Posterior vena cava (tissue), 2 donors: ENCODE measurements around the gene DHFR2. TPM values are rescaled to one million over a fixed set of nuclear protein-coding genes. Genes with fewer than 3 reads are reported as not detected.
"Not testable (repeated sequence)": the region's sequence is repeated elsewhere in the genome, so short reads cannot be mapped to it uniquely, and the experiment has no call there.

Source experiments
- DNase-seq: peaks from one replicate; pipeline ENCODE4 v3.0.0-alpha.2; 2020; ENCODE audit warnings: low spot score
- intact Hi-C, 2 donors: fragments of 100-400 bp; cut with DNase I; formaldehyde crosslinking; loops; one replicate each; pipeline versions ENCODE4 v1.14.1 to v1.14.2; 2022 to 2023
- total RNA-seq, 2 donors: library from RNA; stranded (reverse); fragmentation: NEBNext Ultra II Directional; extraction: Animal tissue kit (Norgen Biotek cat#: 25700); gene quantifications; one replicate each; pipeline ENCODE4 v1.2.1, GENCODE V29; 2021
- donor health status: DM: yes; HTN: yes; CAD: no.
- donor health status: DM: yes; HTN: yes; CAD: no.

Gene DHFR2
- total RNA-seq, 2 donors from 2014 or later = 5.2 to 7.1 TPM

DNA sequence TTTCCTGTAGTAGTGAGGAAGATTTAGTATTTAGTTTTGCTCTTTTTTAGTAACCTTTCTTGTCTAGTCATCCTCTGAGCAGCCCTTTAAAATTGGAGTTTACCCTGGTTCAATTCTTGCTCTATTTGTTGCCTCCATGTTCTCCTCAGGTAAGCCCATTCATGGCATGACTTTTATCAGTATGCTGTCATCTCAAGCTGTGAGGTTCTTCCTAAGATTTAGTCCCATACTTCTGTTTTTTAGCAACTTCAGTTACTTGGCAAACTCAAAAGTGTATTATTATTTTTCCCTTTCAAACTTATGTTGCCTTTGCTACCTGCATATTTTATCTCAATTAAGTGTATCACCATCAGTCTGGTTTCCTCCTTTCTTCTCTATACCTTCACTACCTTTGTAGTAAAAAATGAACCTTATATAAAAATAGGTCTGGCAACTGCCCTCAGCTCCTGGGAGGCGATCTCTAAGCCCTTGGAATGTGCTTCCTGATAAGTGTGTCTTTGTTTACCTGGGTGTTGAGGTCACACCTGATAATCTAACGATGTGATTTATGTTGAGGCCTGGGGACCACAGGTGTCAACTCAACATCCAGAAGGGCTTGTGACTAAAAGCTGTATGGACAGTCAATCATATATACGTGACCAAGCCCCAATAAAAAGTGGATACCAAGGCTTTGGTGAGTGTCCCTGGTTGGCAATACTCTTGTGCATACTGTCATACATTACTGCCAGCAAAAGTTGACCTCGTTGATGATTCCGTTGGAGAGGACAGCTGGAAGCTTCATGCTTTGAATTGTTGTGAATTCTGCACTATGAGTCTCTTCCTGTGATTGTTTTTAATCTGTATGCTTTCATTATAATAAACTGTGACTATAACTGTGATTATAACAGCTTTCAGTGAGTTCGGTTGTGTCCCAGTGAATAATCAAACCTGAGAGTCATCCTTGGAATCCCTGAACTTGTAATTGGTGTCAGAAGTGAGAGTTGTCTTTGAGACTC, 4.1 kb upstream of the DHFR2 start:
- no peak for DNase-seq
- intact Hi-C loops = loop anchor here in 1 of 2 donors (10.0 kb wide), 1 partner anchor 82 kb away; the partner anchor contains the start of gene ARL13B

DNA sequence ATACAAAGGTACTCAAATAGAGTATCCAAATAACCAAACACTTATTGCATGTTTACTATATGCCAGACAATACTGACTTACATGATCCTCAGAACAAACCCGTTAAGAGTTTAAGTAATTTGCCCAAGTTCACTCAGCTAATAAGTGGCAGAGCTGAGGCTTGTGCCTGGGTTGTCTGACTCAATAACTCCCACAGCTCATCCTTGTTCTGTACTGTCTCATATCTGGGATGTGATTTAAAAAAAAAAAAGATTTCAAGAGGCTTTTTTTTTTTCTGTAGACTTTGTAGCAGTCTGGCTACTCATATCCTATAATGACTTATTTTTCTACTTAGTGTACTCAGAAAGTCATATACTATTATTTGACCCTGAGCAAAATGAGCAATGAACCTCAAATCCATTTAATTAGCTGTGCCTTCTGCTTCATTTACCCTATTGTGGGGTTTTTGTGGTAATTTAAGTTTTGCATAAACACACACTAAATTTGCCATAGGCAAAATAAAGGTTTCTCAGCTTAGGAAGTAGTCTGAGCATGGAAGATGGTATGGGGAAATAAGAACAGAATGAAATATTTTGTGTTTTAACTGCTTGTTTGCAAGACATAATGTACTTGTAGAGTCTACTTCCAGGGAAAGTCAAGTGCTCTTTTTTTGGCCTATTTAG, 3.2 kb upstream of the DHFR2 start:
- intact Hi-C loops = loop anchor here in 1 of 2 donors (10.0 kb wide), 1 partner anchor 81 kb away; the partner anchor contains the start of gene ARL13B
- DNase-seq = no peak

DNA sequence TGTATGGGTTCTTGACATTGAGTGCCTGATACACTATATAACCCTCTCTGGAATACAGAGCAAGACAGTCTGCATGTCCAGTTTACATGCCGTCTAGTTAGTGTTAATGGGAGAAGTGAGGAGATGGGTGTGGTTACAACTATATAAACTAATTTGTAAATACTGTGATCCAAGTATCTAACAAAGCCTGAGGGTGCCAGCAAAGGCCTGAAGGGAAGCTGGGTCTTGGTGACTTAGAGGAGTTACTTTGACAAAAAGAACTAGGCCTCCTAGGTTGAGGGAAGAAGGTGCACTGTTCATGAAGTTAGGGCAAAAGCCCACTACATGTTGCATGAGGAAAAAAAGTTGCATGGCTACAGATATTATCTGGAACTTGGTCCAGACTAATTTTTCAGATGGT, 2.4 kb upstream of the DHFR2 start:
- intact Hi-C loops = loop anchor here in 1 of 2 donors (10.0 kb wide), 1 partner anchor 80 kb away; the partner anchor contains the start of gene ARL13B
- no peak for DNase-seq

DNA sequence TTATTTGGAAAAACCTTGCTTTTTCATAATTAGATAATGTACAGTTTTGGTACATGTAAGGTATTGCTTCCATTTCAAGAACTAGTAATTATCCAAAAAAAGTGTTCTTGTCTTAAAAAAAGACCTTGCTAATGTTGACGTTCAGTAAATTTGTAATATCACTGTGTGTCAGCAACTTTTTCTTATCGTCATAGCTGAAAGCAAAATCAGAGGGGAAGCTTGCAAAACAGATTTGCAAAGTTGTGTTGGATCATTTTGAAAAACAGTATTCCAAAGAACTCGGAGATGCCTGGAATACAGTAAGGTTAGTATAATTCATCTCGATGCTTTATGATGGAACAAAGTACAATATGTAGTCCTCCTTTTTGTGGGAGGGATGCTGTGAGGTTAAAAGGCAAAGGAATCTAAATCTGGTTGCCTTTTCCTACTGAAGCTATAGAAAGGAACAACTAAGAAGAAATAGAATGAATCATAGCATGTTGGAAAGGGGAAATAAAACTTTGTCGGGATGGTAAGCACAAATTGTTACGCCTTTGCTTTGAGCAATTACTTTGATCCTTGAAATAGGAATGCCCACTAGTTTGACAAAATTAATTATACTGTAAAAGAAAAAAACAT, 1.6 kb upstream of the DHFR2 start:
- intact Hi-C loops = loop anchor here in 1 of 2 donors (10.0 kb wide), 1 partner anchor 80 kb away; the partner anchor contains the start of gene ARL13B
- no peak for DNase-seq

DNA sequence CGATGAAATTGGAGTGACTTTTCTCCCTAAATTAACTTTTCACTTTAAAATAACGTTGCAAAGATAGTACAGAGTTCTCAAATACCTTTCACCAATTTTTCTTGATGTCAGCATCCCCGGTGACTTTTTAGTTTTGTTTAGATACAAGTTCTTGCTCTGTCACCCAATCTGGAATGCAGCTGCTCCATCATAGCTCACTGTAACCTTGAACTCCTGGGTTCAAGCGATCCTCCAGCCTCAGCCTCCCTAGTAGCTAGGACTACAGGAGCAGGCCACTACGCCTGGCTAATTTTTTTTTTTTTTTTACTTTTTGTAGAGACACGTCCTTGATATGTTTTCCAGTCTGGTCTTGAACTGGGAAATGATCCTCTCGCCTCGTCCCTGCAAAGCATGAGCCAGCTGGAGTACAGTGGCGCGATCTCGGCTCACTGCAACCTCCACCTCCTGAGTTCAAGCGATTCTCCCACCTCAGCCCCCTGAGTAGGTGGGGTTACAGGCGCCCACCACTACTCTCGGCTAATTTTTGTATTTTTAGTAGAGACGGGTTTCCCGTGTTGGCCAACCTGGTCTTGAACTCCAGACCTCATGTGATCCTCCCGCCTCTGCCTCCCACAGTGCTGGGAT, 892 bp upstream of the DHFR2 start:
- intact Hi-C loops = loop anchor here in 1 of 2 donors (10.0 kb wide), 1 partner anchor 79 kb away; the partner anchor contains the start of gene ARL13B
- DNase-seq = no peak

DNA sequence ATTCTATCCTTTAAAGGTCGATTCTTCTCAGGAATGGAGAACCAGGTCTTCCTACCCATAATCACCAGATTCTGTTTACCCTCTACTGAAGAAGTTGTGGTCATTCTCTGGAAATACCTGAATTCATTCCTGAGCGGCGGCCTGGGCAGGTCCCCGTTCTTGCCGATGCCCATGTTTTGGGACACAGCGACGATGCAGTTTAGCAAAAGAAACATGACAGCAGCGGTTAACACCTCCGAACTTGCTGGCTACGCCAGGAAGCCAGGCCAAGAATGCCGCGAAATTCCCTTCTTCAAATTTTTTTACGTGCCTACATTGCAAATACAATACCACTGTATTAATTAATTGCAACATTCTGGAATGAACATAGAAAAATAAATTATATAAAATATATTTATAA, 1.4 kb downstream of the DHFR2 start:
- intact Hi-C loops = loop anchor here in 1 of 2 donors (10.0 kb wide), 1 partner anchor 76 kb away; the partner anchor contains the start of gene ARL13B

DNA sequence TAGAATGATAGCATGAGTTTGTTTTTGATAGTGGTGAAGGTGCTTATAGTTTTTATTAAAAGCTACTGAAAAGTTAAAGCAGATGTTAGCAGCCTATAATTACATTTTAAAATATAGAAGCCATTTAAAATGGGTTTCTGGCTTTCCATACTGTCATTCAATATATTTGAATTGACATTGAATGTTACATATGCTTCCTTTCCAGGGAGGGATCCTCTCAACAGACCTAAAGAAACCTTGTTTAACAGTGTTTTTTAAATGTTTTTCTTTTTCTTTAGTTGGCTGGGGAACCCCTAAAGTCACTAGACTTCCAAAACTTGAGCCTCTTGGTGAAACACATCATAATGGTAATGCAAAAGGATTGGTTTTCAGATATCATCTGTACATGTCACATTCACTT, 12.2 kb downstream of the DHFR2 start:
- intact Hi-C loops = no loop called here
- DNase-seq = no peak

More for the DNA sequence above, 1.4 kb downstream of the DHFR2 start:
- DNase-seq = peak; percentile 70

DNA sequence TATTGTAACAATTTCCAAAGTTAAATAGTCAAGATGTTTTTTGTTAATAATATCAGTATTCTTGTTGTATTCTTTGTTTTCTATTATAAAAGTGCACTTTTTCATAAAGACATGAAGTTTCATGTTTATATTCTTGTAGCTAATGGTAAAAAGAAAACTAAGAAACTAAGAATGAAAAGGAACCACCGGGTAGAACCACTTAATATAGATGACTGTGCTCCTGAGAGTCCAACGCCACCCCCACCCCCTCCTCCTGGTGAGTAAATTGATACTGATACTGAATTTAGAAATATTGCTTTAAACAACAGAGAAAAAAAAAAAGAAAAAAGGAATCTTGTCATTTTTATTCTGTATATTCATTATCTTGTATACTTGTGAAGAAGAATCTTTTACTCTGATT, 13.4 kb downstream of the DHFR2 start:
- intact Hi-C loops = no loop called here
- no peak for DNase-seq

DNA sequence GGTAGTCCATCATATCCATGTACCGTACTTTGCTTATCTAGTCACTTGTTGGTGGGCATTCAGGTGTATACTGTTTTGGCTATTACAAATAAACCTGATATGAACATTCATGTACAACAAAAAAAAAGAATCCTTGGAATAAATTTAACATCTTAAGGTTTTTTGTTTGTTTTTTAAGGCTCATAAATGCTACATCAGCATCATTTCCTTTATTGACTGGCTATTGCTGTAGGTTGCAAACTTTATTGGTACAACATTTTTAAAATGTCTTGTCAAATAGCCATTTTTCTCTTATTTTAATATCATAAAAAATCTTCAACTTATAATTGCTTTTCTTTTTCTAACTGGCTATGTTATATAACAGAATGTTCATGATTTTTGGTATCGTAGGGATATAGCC, 16.2 kb downstream of the DHFR2 start:
- intact Hi-C loops = no loop called here
- no peak for DNase-seq

DNA sequence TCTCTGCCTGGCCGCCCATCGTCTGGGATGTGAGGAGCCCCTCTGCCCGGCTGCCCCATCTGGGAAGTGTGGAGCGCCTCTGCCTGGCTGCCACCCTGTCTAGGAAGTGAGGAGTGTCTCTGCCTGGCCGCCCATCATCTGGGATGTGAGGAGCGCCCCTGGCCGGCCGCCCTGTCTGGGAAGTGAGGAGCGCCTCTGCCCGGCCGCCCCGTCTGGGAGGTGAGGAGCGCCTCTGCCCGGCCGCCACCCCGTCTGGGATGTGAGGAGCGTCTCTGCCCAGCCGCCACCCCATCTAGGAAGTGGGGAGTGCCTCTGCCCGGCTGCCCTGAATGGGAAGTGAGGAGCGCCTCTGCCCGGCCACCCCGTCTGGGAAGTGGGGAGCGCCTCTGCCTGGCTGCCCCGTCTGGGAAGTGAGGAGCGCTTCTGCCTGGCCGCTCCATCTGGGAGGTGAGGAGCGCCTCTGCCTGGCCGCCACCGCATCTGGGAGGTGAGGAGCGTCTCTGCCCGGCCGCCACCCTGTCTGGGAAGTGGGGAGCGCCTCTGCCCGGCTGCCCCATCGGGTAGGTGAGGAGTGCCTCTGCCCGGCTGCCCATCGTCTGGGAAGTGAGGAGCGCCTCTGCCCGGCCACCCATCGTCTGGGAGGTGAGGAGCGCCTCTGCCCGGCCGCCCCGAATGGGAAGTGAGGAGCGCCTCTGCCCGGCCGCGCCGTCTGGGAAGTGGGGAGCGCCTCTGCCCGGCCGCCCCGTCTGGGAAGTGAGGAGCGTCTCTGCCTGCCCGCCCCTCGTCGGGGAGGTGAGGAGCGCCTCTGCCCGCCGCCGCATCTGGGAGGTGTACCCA, 18.4 kb downstream of the DHFR2 start:
- intact Hi-C loops, DNase-seq: not testable (repeated sequence)

DNA sequence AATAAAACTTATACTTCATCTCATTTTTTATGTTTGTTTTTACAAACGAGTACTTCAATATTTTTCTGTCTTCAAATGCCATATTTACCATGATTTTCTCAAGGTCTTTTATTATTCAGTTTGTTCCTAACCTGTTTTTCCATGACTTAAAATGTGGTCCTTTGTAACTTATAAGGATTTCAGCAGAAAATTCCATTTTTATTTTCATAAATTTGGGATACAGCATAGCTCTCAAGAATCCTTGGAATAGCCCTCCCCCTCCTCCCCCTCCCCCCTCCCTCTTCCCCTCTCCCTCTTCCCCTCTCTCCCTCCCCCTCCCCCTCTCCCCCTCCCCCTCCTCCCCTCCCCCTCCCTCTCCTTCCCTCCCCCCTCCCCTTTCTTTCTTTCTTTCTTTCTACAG, 19.4 kb downstream of the DHFR2 start:
- DNase-seq = no peak
- intact Hi-C loops = no loop called here

DNA sequence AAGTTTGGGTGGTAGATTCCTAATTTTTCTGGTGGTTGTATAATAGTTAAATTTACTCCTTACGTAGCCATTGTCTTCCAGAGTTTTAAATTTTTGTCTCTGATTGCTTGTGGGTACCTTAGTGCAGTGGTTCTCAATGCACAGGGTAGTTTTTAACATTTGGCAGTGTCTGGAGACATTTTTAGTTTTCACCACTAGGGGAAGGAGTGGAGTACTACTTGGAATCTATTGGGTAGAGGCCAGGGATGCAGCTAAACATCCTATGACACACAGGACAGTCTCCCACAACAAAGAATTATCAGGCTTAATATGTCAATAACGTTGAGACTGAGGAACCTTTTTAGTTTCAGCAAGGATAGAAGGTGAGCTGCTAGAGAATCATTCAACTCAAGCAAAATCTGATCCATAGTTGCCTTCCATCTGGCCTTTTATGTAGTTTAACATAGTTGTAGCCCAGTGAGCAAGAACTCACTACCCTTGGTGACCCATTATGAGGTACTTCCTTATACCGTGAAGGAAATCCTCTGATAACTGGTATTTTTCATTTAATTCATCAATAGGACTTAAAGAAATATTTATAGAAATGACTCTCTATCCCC, 25.7 kb downstream of the DHFR2 start:
- DNase-seq = no peak
- intact Hi-C loops = no loop called here

DNA sequence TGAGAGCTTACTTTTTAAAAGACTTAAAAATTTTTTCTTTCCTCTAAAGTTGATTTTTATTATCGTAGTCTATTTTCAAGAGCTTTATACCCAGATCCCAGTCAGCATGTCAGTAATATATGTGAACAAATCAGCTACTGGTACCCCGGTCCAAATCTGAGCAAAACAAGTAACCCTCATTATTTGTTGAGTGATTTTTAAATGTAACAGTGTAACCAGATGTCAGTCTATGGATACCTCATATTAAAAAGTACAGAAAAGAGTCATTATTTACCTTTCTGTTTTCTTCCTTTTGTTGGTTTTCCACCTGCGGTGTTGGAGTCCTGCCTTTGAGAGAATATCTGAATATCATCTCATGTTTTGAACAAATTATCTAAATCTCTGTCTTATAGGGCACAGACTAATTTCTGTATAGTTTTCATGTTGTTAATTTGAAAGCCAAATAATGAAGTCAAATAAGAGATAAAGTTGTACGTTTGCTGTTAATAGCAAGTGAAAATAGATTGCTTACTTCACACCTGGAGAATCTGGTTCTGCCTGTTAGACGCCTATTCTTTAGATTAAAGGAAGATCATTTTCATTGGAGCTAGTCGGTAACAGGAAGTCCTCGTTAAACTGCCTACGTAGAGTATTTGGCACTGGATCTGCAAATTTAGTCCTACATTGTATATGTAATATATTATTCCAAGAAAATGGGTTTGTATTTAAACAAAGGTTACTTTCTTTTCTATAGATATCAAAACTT, 34.5 kb downstream of the DHFR2 start, which contains the start of gene STX19:
STX19 (minus strand) TSS at position 505 of the 745 bp plus-strand sequence. CDS start 13,328 bp downstream, outside the sequence.
- intact Hi-C loops = no loop called here

DNA sequence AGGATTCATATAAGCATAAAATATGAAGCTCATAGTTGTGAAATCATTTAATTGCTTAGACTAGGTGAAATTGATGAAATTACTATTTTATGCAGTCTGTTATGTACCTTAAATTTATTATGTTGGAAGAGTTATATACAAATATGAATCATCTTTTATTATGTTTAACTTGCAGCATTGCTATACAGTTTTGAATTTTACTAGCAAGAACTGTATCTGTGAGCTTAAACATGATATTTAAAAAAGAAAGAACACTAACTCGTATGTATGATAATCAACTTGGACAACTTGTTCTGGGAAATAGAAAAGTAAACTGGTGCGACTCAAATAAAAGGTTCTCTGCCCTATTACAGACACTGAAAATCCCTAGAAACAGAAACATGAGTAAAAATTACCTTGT, 36.1 kb downstream of the DHFR2 start:
- DNase-seq = no peak
- intact Hi-C loops = no loop called here

More for the DNA sequence above, 34.5 kb downstream of the DHFR2 start, which contains the start of gene STX19:
- no peak for DNase-seq

DNA sequence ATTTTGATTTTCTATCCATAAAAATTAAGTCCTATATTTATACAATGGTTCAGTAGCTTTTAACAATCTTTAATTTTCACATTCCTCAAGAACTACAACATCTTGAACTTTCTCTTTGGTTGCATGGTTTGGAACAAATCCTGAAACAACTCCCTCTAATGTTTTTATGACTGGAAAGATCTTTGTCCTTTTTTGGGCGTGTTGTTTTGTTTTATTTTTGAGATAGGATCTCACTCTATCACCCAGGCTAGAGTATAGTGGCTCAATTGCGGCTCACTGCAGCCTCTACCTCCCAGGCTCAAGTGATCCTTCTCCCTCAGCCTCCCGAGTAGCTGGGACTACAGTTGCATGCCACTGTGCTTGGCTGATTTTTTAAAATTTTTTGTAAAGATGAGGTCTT, 38.3 kb downstream of the DHFR2 start:
- no peak for DNase-seq
- intact Hi-C loops = no loop called here

DNA sequence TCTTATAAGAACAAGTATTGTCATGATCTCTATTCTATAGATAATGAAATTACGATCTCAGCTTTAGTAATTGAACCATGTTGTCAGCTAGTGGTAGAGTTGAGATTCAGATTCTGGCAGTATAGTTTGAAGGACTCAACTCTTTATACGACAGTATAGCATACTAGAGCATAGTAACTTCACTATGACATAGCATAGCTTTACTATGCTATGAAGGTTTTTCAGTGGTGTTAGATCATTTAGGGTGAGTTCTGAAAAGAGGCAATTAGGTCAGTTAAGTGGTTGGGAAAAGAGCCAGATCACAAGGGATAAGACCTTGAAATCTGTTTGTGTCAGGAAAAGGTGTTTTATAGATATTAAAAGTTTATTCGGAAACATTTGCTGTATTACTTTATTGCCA, 42.4 kb downstream of the DHFR2 start:
- intact Hi-C loops = no loop called here
- DNase-seq = no peak

DNA sequence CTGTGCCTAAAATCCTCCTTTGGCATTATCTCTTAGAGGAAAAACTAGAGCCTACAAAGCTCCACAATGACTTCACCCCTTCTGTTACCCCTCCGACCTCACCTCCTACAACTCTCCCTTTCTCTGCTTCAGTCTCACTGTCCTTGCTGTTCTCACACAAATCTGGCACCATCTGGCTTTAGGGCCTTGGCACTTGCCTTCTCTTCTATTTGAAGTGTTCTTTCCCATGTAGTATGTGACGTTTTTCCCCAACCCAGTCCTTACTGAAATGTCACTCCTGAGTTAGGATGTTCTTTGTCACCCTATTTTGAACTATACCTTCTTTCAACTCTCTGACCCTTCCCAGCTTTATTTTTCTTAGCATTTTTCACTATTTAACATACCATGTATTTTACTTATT, 43.1 kb downstream of the DHFR2 start:
- intact Hi-C loops = no loop called here
- no peak for DNase-seq
